GM13976 (cell line): ENCODE results near the gene ADAM33.

ENCODE experiments used
- DNase-seq: peaks from one replicate; pipeline ENCODE4 v3.0.0; 2012; ENCODE audit warnings: low spot score
- CTCF ChIP-seq: IDR thresholded peaks from 2 replicates; pipeline ENCODE4 v1.5.1; 2012; ENCODE audit warnings: borderline replicate concordance, mild to moderate bottlenecking; ENCODE audit not compliant: insufficient read depth; ENCODE audit errors: extremely low read depth, missing control alignments, control extremely low read depth
- in situ Hi-C: fragments of 300-500 bp; cut with MboI; formaldehyde crosslinking; loops from one replicate; pipeline ENCODE4 v1.12.0; 2022; ENCODE audit warnings: low sequenced_read_pairs, mixed read lengths, inconsistent platforms; ENCODE audit not compliant: unreplicated experiment

ADAM33 gene

GRCh38 chr20:3719046-3719445 lies 37.2 kb upstream of the ADAM33 start:
- DNase-seq = no peak
- TF ChIP-seq CTCF = no peak
- in situ Hi-C loops = no loop called here

- DNase-seq = peak; percentile 71
- in situ Hi-C loops = no loop called here
- peak; percentile 39 for TF ChIP-seq CTCF
Observed at GRCh38 chr20:3716195-3716834, 34.5 kb upstream of the ADAM33 start.

- in situ Hi-C loops = no loop called here
- no peak for TF ChIP-seq CTCF
- no peak for DNase-seq
Observed at GRCh38 chr20:3714092-3714491, 32.3 kb upstream of the ADAM33 start.

GRCh38 chr20:3712279-3712873 lies 30.6 kb upstream of the ADAM33 start, which contains the start of gene SIGLEC1:
Gene SIGLEC1 (minus strand): TSS chr20:3712600. CDS start chr20:3707128, 5,472 bp downstream.
- in situ Hi-C loops = no loop called here
- TF ChIP-seq CTCF = no peak
- no peak for DNase-seq

GRCh38 chr20:3711484-3711941 lies 29.7 kb upstream of the ADAM33 start:
- TF ChIP-seq CTCF = no peak
- in situ Hi-C loops = no loop called here
- no peak for DNase-seq

GRCh38 chr20:3710703-3711483 lies 29.1 kb upstream of the ADAM33 start:
- in situ Hi-C loops = no loop called here
- TF ChIP-seq CTCF = peak; percentile 95
- peak; percentile 92 for DNase-seq
